Mesothelial cell of epicardium (in vitro differentiated cells): ENCODE measurements around the gene RAB1B. TPM values are rescaled to one million over a fixed set of nuclear protein-coding genes. Genes with fewer than 3 reads are reported as not detected.
A peak's percentile ranks its signal among the peaks of the same experiment; 100 is the strongest.

ENCODE experiments used
- DNase-seq, 2 experiments: peaks; one replicate each; pipeline ENCODE4 v3.0.0; 2021; ENCODE audit warnings: low spot score in 2 of 2; ENCODE audit not compliant: unreplicated experiment in 2 of 2
- H3K27ac Mint-ChIP-seq: 2 replicates; pipeline ENCODE4 v1.8.0; 2021; ENCODE audit warnings: mixed read lengths
- H3K27me3 Mint-ChIP-seq: 2 replicates; pipeline ENCODE4 v1.8.0; 2021; ENCODE audit warnings: low read depth, mixed read lengths
- H3K36me3 Mint-ChIP-seq: 2 replicates; pipeline ENCODE4 v1.8.0; 2021; ENCODE audit warnings: mixed read lengths
- H3K4me1 Mint-ChIP-seq: 2 replicates; pipeline ENCODE4 v1.8.0; 2021; ENCODE audit warnings: mixed read lengths
- H3K4me3 Mint-ChIP-seq: 2 replicates; pipeline ENCODE4 v1.8.0; 2021; ENCODE audit warnings: mild to moderate bottlenecking, moderate library complexity, mixed read lengths
- H3K9me3 Mint-ChIP-seq: 2 replicates; pipeline ENCODE4 v1.8.0; 2021; ENCODE audit warnings: mixed read lengths
- CTCF ChIP-seq: fragments of 200-600 bp; sonication (generic); IDR thresholded peaks from one replicate; pipeline ENCODE4 v1.5.0; 2021; ENCODE audit warnings: antibody characterized with exemption; ENCODE audit not compliant: unreplicated experiment
- total RNA-seq: library from RNA; stranded (reverse); gene quantifications from 3 replicates; pipeline ENCODE4 v1.2.1, GENCODE V29; 2021

Gene RAB1B
- total RNA-seq, 1 donor from 2014 or later: 91.8 TPM

- no peaks in the 10 kb centered on the region for H3K9me3 Mint-ChIP-seq
- TF ChIP-seq CTCF: no peak
- peak overlapping the region; percentile 83 for H3K4me3 Mint-ChIP-seq
- H3K27me3 Mint-ChIP-seq: peaks cover 29% of the 10 kb centered on the region
- peaks cover 32% of the 10 kb centered on the region for H3K4me1 Mint-ChIP-seq
- H3K27ac Mint-ChIP-seq: peak overlapping the region; percentile 90
- H3K36me3 Mint-ChIP-seq: no peaks in the 10 kb centered on the region
- no peak for DNase-seq
Observed at GRCh38 chr11:66287889-66288670, 19.6 kb downstream of the RAB1B start.

GRCh38 chr11:66288671-66289547, 20.5 kb downstream of the RAB1B start, which contains the start of gene YIF1A:
Gene YIF1A, minus strand, starts transcription at chr11:66289143. Its CDS starts 158 bp downstream, at chr11:66288985.
- Mint-ChIP-seq H3K9me3 (no peaks in the 10 kb centered on the region), H3K27ac (peak within 1 kb of the TSS; percentile 99), H3K4me3 (peak within 1 kb of the TSS; percentile 83)

GRCh38 chr11:66289548-66290329, 21.3 kb downstream of the RAB1B start:
- Mint-ChIP-seq H3K4me3 (peak overlapping the region; percentile 83), H3K27ac (peak overlapping the region; percentile 99), H3K9me3 (no peaks in the 10 kb centered on the region), H3K27me3 (peaks cover 43% of the 10 kb centered on the region), H3K4me1 (peaks cover 32% of the 10 kb centered on the region), H3K36me3 (no peaks in the 10 kb centered on the region)
- peak; percentile 81 to 91 for DNase-seq
- no peak for TF ChIP-seq CTCF

More at GRCh38 chr11:66288671-66289547, 20.5 kb downstream of the RAB1B start, which contains the start of gene YIF1A:
- DNase-seq: peak; percentile 95 to 97
- H3K36me3 Mint-ChIP-seq: no peaks in the 10 kb centered on the region
- no peak for TF ChIP-seq CTCF
- H3K4me1 Mint-ChIP-seq: peaks cover 32% of the 10 kb centered on the region
- H3K27me3 Mint-ChIP-seq: peaks cover 37% of the 10 kb centered on the region

GRCh38 chr11:66290330-66290621, 21.8 kb downstream of the RAB1B start:
- Mint-ChIP-seq H3K27ac (peak overlapping the region; percentile 40), H3K36me3 (no peaks in the 10 kb centered on the region), H3K9me3 (no peaks in the 10 kb centered on the region), H3K4me3 (peak overlapping the region; percentile 83), H3K27me3 (peaks cover 43% of the 10 kb centered on the region), H3K4me1 (peaks cover 32% of the 10 kb centered on the region)
- no peak for DNase-seq
- TF ChIP-seq CTCF: no peak

GRCh38 chr11:66291303-66291705, 22.9 kb downstream of the RAB1B start:
- Mint-ChIP-seq H3K36me3 (no peaks in the 10 kb centered on the region), H3K4me3 (peak overlapping the region; percentile 83), H3K9me3 (no peaks in the 10 kb centered on the region), H3K4me1 (peaks cover 32% of the 10 kb centered on the region), H3K27me3 (peaks cover 46% of the 10 kb centered on the region), H3K27ac (no peak overlapping the region)
- no peak for TF ChIP-seq CTCF
- no peak for DNase-seq
